Measurements from ENCODE around the gene TMPRSS13. TPM values are rescaled to one million over a fixed set of nuclear protein-coding genes. Genes with fewer than 3 reads are reported as not detected.

Gene TMPRSS13
- total RNA-seq, 2 experiments from 2014 or later: 0.99 to 1.4 TPM

DNA sequence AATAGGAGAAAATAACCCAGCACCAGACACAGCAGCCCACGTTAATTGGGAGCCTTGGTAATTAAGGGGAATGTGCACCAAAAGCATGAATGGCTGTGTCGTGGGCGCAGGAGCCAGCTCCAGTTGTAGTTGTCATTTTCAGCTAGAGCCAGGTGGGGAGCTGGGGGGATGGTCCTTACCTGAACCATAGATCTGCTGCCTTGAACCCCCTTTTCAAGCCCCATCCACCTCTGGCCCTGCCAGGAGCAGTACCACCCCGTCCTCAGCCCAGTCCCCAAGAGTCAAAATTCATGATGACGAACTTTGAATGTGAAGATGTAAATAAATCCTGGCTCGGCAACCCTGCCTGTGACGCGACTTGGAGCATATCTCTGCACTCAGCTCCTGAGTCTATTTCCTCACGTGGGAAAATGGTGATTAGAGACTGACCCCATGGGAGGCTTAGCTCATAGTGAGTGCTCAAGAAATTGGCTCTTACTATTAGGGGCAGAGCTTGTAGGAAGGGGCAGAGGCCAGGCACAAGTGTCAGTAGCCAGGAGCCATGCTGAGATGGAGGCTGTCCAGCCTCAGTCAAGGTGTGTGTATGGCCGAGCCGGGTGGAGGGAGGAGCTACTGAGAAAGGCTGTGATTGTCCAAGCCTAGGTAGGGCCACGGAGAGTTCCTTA is 52.0 kb downstream of the TMPRSS13 start:
- no peaks in the 10 kb centered on the region for H3K9me3 ChIP-seq (ENCODE audit: control insufficient read depth in 1 of 2, insufficient read depth in 1 of 2, low read length in 2 of 2)
- H3K27ac ChIP-seq (ENCODE audit: low read depth in 1 of 2, low read length in 2 of 2): no peak overlapping the region
- H3K27me3 Mint-ChIP-seq: peaks cover 80% of the 10 kb centered on the region
- ATAC-seq (ENCODE audit: poor library complexity) (no peak), DNase-seq (no peak)
- ChIA-PET CTCF (interaction anchor here (1.1 kb wide), 1 partner anchor 33 kb away, joined by 3 read pairs; no protein-coding TSS in a partner anchor), POLR2A (interaction anchor here (1.5 kb wide), 1 partner anchor 13 kb away, joined by 4 read pairs; no protein-coding TSS in a partner anchor)
- H3K27ac Mint-ChIP-seq: no peak overlapping the region
- peaks cover 50 to 51% of the 10 kb centered on the region in 2 experiments for H3K27me3 ChIP-seq (ENCODE audit: control insufficient read depth in 1 of 2, insufficient read depth in 2 of 2, low read length in 2 of 2)
- peaks cover 38% of the 10 kb centered on the region for H3K4me1 ChIP-seq (ENCODE audit: insufficient read depth, low read length)
- TF ChIP-seq, protein P1, sequence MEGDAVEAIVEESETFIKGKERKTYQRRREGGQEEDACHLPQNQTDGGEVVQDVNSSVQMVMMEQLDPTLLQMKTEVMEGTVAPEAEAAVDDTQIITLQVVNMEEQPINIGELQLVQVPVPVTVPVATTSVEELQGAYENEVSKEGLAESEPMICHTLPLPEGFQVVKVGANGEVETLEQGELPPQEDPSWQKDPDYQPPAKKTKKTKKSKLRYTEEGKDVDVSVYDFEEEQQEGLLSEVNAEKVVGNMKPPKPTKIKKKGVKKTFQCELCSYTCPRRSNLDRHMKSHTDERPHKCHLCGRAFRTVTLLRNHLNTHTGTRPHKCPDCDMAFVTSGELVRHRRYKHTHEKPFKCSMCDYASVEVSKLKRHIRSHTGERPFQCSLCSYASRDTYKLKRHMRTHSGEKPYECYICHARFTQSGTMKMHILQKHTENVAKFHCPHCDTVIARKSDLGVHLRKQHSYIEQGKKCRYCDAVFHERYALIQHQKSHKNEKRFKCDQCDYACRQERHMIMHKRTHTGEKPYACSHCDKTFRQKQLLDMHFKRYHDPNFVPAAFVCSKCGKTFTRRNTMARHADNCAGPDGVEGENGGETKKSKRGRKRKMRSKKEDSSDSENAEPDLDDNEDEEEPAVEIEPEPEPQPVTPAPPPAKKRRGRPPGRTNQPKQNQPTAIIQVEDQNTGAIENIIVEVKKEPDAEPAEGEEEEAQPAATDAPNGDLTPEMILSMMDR (IDR thresholded peaks at IDR 0.05): no peak
- intact Hi-C loops (cut with DNase I, micrococcal nuclease): no loop called here
- peaks cover 39% of the 10 kb centered on the region for H3K4me1 Mint-ChIP-seq (ENCODE audit: low read depth)
- H3K4me3 Mint-ChIP-seq: peak overlapping the region; percentile 59
- no peaks in the 10 kb centered on the region for H3K9me3 Mint-ChIP-seq
- no peaks in the 10 kb centered on the region for H3K36me3 Mint-ChIP-seq (ENCODE audit: low read depth)
- H3K4me3 ChIP-seq (ENCODE audit: low read length): peak overlapping the region; percentile 49
- no peaks in the 10 kb centered on the region for H3K36me3 ChIP-seq (ENCODE audit: insufficient read depth, low read length)

DNA sequence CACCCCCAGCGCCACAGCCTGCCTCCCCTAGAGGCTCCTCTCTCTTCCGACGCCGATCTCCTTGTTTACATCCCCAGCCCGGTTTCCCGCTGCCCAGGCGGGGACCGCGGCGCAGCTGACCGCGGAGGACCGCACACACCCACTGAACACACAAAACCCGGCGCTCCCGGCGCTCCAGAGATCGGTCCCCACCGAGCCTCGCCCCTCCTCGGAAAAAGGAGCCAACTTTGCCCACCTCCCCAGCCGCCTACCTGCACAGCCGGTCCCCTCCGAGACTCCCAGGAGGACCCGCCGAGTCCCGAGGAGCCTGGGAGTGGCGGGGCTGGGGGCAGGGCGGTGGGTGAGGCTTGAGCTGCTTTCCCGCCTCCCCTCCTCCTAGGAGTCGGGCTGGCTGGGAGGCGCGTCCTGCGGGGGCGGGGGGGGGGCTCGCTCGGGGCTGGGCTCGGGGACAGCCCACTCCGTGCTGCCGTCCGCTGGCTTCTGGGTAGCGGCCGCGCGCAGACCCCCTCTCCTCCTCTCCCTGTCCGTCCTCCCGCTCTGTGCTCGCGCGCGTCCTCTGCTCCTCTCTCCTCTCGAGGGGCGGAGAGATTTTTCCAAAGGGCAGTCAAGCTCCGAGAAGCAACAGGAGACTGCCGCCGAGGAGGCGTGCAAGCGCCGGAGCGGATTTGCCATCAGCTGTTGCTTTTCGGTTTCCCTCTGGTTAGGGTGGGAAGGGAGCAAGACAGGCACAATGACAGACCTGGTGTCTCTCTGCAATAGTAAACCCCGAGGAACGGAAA is 52.7 kb downstream of the TMPRSS13 start, which contains the start of gene FXYD6:
TSS of gene FXYD6 (minus strand) at position 318 of the 779 bp plus-strand sequence. CDS start 33,882 bp downstream, outside the sequence.
- H3K4me1 ChIP-seq (ENCODE audit: insufficient read depth, low read length): peaks cover 38% of the 10 kb centered on the region
- intact Hi-C loops (cut with DNase I, micrococcal nuclease): no loop called here
- peak in 3 of 14 experiments; percentile 13 to 19 (median 15) for DNase-seq
- H3K4me3 ChIP-seq (ENCODE audit: low read length): peak within 1 kb of the TSS; percentile 49
- TF ChIP-seq, protein P1 (IDR thresholded peaks at IDR 0.05): no peak
- Mint-ChIP-seq H3K4me1 (ENCODE audit: low read depth) (peaks cover 39% of the 10 kb centered on the region), H3K36me3 (ENCODE audit: low read depth) (no peaks in the 10 kb centered on the region), H3K27me3 (peaks cover 85% of the 10 kb centered on the region), H3K9me3 (no peaks in the 10 kb centered on the region), H3K4me3 (peak within 1 kb of the TSS; percentile 70), H3K27ac (no peak within 1 kb of the TSS)
- ChIA-PET POLR2A (interaction anchor here (0.6 to 1.5 kb wide), 2 partner anchors 12 to 695 kb away, joined by 4 to 6 read pairs; no protein-coding TSS in a partner anchor), CTCF (interaction anchor here (1.1 to 1.2 kb wide), 3 partner anchors 32 to 70 kb away, joined by 3 read pairs; no protein-coding TSS in a partner anchor)
- peak; percentile 31 for ATAC-seq (ENCODE audit: poor library complexity)
- no peaks in the 10 kb centered on the region for H3K36me3 ChIP-seq (ENCODE audit: insufficient read depth, low read length)
- no peak within 1 kb of the TSS for H3K27ac ChIP-seq (ENCODE audit: low read depth in 1 of 2, low read length in 2 of 2)
- no peaks in the 10 kb centered on the region for H3K9me3 ChIP-seq (ENCODE audit: control insufficient read depth in 1 of 2, insufficient read depth in 1 of 2, low read length in 2 of 2)
- peaks cover 50 to 51% of the 10 kb centered on the region in 2 experiments for H3K27me3 ChIP-seq (ENCODE audit: control insufficient read depth in 1 of 2, insufficient read depth in 2 of 2, low read length in 2 of 2)

DNA sequence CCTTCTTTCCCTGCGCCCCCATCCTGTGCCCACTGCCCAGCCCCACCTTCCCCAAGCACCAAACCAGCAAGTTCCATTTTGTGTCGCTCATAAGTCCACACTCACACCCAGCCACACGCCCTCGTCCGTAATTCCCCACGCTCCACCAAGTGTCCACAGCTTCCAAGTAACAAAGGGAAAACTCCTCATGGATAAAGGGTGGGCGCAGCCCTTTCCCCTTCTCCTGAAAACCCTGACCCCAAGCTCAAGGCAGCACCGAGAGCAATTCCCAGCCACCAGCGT is 53.2 kb downstream of the TMPRSS13 start:
- TF ChIP-seq, protein P1 (IDR thresholded peaks at IDR 0.05): no peak
- peaks cover 38% of the 10 kb centered on the region for H3K4me1 ChIP-seq (ENCODE audit: insufficient read depth, low read length)
- Mint-ChIP-seq H3K4me1 (ENCODE audit: low read depth) (peaks cover 39% of the 10 kb centered on the region), H3K9me3 (no peaks in the 10 kb centered on the region), H3K27ac (no peak overlapping the region), H3K27me3 (peaks cover 84% of the 10 kb centered on the region), H3K4me3 (peak overlapping the region; percentile 62), H3K36me3 (ENCODE audit: low read depth) (no peaks in the 10 kb centered on the region)
- H3K4me3 ChIP-seq (ENCODE audit: low read length): peak overlapping the region; percentile 49
- DNase-seq (peak in 2 of 14 experiments; percentile 11 to 18), ATAC-seq (ENCODE audit: poor library complexity) (peak; percentile 15)
- no peak overlapping the region for H3K27ac ChIP-seq (ENCODE audit: low read depth in 1 of 2, low read length in 2 of 2)
- H3K27me3 ChIP-seq (ENCODE audit: control insufficient read depth in 1 of 2, insufficient read depth in 2 of 2, low read length in 2 of 2): peaks cover 50 to 51% of the 10 kb centered on the region in 2 experiments
- CTCF ChIA-PET: interaction anchor here (1.1 to 1.2 kb wide), 2 partner anchors 69 to 71 kb away, joined by 3 read pairs; no protein-coding TSS in a partner anchor
- H3K36me3 ChIP-seq (ENCODE audit: insufficient read depth, low read length): no peaks in the 10 kb centered on the region
- H3K9me3 ChIP-seq (ENCODE audit: control insufficient read depth in 1 of 2, insufficient read depth in 1 of 2, low read length in 2 of 2): no peaks in the 10 kb centered on the region
- intact Hi-C loops (cut with DNase I, micrococcal nuclease): no loop called here
- POLR2A ChIA-PET: interaction anchor here (0.6 to 1.5 kb wide), 3 partner anchors 8 to 696 kb away, joined by 3 to 6 read pairs (median 4); no protein-coding TSS in a partner anchor
